ENCODE measurements around the gene NTM. TPM values are rescaled to one million over a fixed set of nuclear protein-coding genes. Genes with fewer than 3 reads are reported as not detected.

Gene NTM
- total and polyA plus RNA-seq, 2 donors from 2014 or later, result 0.92 to 10.3 TPM

- FAIRE-seq, result no peak
- no peaks in the 10 kb centered on the region for H3K36me3 ChIP-seq (ENCODE audit: control insufficient read depth in 2 of 3, insufficient read depth in 3 of 3, low read length in 3 of 3)
- no peaks in the 10 kb centered on the region for H3K27me3 ChIP-seq (ENCODE audit: control insufficient read depth, insufficient read depth, low read length)
- H3K27ac ChIP-seq (ENCODE audit: low read depth in 2 of 2, low read length in 2 of 2), result no peak overlapping the region
- H3K4me1 ChIP-seq (ENCODE audit: control insufficient read depth in 2 of 3, insufficient read depth in 2 of 3, low read depth in 1 of 3, low read length in 3 of 3), result no peaks in the 10 kb centered on the region
- no peak for DNase-seq
- H3K9ac ChIP-seq (ENCODE audit: low read length in 3 of 3), result no peak overlapping the region
- intact Hi-C loops (cut with DNase I), result no loop called here
- no peak overlapping the region for H3K4me3 ChIP-seq (ENCODE audit: low read length in 3 of 3)
- TF ChIP-seq CTCF (IDR thresholded peaks at IDR 0.05; ENCODE audit: borderline replicate concordance, extremely low read depth, insufficient read depth), result no peak
- H3K9me3 ChIP-seq (ENCODE audit: control insufficient read depth in 2 of 3, insufficient read depth in 1 of 3, low read length in 3 of 3), result no peaks in the 10 kb centered on the region
These were observed 878.2 kb downstream of the NTM start for GRCh38 chr11:132248580-132248979.

GRCh38 chr11:132249256-132249655 is 878.8 kb downstream of the NTM start:
- H3K4me1 ChIP-seq (ENCODE audit: control insufficient read depth in 2 of 3, insufficient read depth in 2 of 3, low read depth in 1 of 3, low read length in 3 of 3), result no peaks in the 10 kb centered on the region
- TF ChIP-seq CTCF (IDR thresholded peaks at IDR 0.05; ENCODE audit: borderline replicate concordance, extremely low read depth, insufficient read depth), result no peak
- no peak overlapping the region for H3K27ac ChIP-seq (ENCODE audit: low read depth in 2 of 2, low read length in 2 of 2)
- FAIRE-seq (no peak), DNase-seq (no peak)
- no peak overlapping the region for H3K9ac ChIP-seq (ENCODE audit: low read length in 3 of 3)
- H3K9me3 ChIP-seq (ENCODE audit: control insufficient read depth in 2 of 3, insufficient read depth in 1 of 3, low read length in 3 of 3), result no peaks in the 10 kb centered on the region
- no peaks in the 10 kb centered on the region for H3K27me3 ChIP-seq (ENCODE audit: control insufficient read depth, insufficient read depth, low read length)
- intact Hi-C loops (cut with DNase I), result no loop called here
- H3K36me3 ChIP-seq (ENCODE audit: control insufficient read depth in 2 of 3, insufficient read depth in 3 of 3, low read length in 3 of 3), result no peaks in the 10 kb centered on the region
- H3K4me3 ChIP-seq (ENCODE audit: low read length in 3 of 3), result no peak overlapping the region

- Histone ChIP-seq H3K4me1 (ENCODE audit: control insufficient read depth in 2 of 3, insufficient read depth in 2 of 3, low read depth in 1 of 3, low read length in 3 of 3) (no peaks in the 10 kb centered on the region), H3K27ac (ENCODE audit: low read depth in 2 of 2, low read length in 2 of 2) (no peak overlapping the region), H3K9ac (ENCODE audit: low read length in 3 of 3) (no peak overlapping the region), H3K36me3 (ENCODE audit: control insufficient read depth in 2 of 3, insufficient read depth in 3 of 3, low read length in 3 of 3) (no peaks in the 10 kb centered on the region), H3K4me3 (ENCODE audit: low read length in 3 of 3) (no peak overlapping the region), H3K27me3 (ENCODE audit: control insufficient read depth, insufficient read depth, low read length) (no peaks in the 10 kb centered on the region), H3K9me3 (ENCODE audit: control insufficient read depth in 2 of 3, insufficient read depth in 1 of 3, low read length in 3 of 3) (no peaks in the 10 kb centered on the region)
- DNase-seq, result peak in 3 of 5 donors; percentile 21 to 57 (median 33)
- TF ChIP-seq CTCF (IDR thresholded peaks at IDR 0.05; ENCODE audit: borderline replicate concordance, extremely low read depth, insufficient read depth), result no peak
- intact Hi-C loops (cut with DNase I), result no loop called here
- FAIRE-seq, result no peak
These were observed 880.6 kb downstream of the NTM start for GRCh38 chr11:132251061-132251460.
